ENCODE results near the gene DCLK2.

The DCLK2 gene

GRCh38 chr4:150149381-150149780, 71.1 kb downstream of the DCLK2 start:
- Histone ChIP-seq H3K27me3 (ENCODE audit: low read length) (no peaks in the 10 kb centered on the region), H3K4me2 (ENCODE audit: low read depth, low read length, poor library complexity, severe bottlenecking) (no peak overlapping the region), H3K9me2 (replicated peaks; ENCODE audit: insufficient read depth, low read length) (no peaks in the 10 kb centered on the region), H4K20me1 (ENCODE audit: low read depth, low read length) (no peaks in the 10 kb centered on the region), H3K9ac (ENCODE audit: low read length) (no peak overlapping the region), H3K9me3 (ENCODE audit: insufficient read depth, low read length) (no peaks in the 10 kb centered on the region), H3K27ac (ENCODE audit: low read depth, low read length) (no peak overlapping the region), H3K4me3 (ENCODE audit: insufficient read depth, low read length, poor library complexity, severe bottlenecking) (no peak overlapping the region), H2AFZ (ENCODE audit: low read depth, low read length, severe bottlenecking) (no peak overlapping the region), H3K36me3 (ENCODE audit: low read length) (no peaks in the 10 kb centered on the region), H3F3A (ENCODE audit: insufficient read depth) (no peaks in the 10 kb centered on the region), H3K79me2 (ENCODE audit: insufficient read depth, low read length) (no peaks in the 10 kb centered on the region)
- TF ChIP-seq CTCF (IDR thresholded peaks at IDR 0.05; ENCODE audit: insufficient read depth, low read length, poor library complexity, severe bottlenecking) = no peak
- no peak for TF ChIP-seq EZH2phosphoT487 (conservative IDR thresholded peaks at IDR 0.05; ENCODE audit: low read length)

- no peaks in the 10 kb centered on the region for H3K79me2 ChIP-seq (ENCODE audit: insufficient read depth, low read length)
These were observed 72.4 kb downstream of the DCLK2 start for GRCh38 chr4:150150629-150151062.

GRCh38 chr4:150152766-150153165, 74.5 kb downstream of the DCLK2 start:
- Histone ChIP-seq H3F3A (ENCODE audit: insufficient read depth) (no peaks in the 10 kb centered on the region), H3K9ac (ENCODE audit: low read length) (no peak overlapping the region), H3K4me3 (ENCODE audit: insufficient read depth, low read length, poor library complexity, severe bottlenecking) (no peak overlapping the region), H3K9me2 (replicated peaks; ENCODE audit: insufficient read depth, low read length) (no peaks in the 10 kb centered on the region), H3K36me3 (ENCODE audit: low read length) (no peaks in the 10 kb centered on the region), H4K20me1 (ENCODE audit: low read depth, low read length) (no peaks in the 10 kb centered on the region), H3K27ac (ENCODE audit: low read depth, low read length) (no peak overlapping the region), H3K4me2 (ENCODE audit: low read depth, low read length, poor library complexity, severe bottlenecking) (no peak overlapping the region), H2AFZ (ENCODE audit: low read depth, low read length, severe bottlenecking) (no peak overlapping the region), H3K79me2 (ENCODE audit: insufficient read depth, low read length) (no peaks in the 10 kb centered on the region), H3K27me3 (ENCODE audit: low read length) (no peaks in the 10 kb centered on the region), H3K9me3 (ENCODE audit: insufficient read depth, low read length) (no peaks in the 10 kb centered on the region)
- TF ChIP-seq EZH2phosphoT487 (conservative IDR thresholded peaks at IDR 0.05; ENCODE audit: low read length) (no peak), CTCF (IDR thresholded peaks at IDR 0.05; ENCODE audit: insufficient read depth, low read length, poor library complexity, severe bottlenecking) (no peak)

More at GRCh38 chr4:150150629-150151062, 72.4 kb downstream of the DCLK2 start:
- Histone ChIP-seq H3K4me3 (ENCODE audit: insufficient read depth, low read length, poor library complexity, severe bottlenecking) (no peak overlapping the region), H3K4me2 (ENCODE audit: low read depth, low read length, poor library complexity, severe bottlenecking) (no peak overlapping the region), H4K20me1 (ENCODE audit: low read depth, low read length) (no peaks in the 10 kb centered on the region), H3K9me3 (ENCODE audit: insufficient read depth, low read length) (no peaks in the 10 kb centered on the region), H3K36me3 (ENCODE audit: low read length) (no peaks in the 10 kb centered on the region), H3F3A (ENCODE audit: insufficient read depth) (no peaks in the 10 kb centered on the region), H2AFZ (ENCODE audit: low read depth, low read length, severe bottlenecking) (no peak overlapping the region), H3K9me2 (replicated peaks; ENCODE audit: insufficient read depth, low read length) (no peaks in the 10 kb centered on the region), H3K9ac (ENCODE audit: low read length) (no peak overlapping the region), H3K27me3 (ENCODE audit: low read length) (no peaks in the 10 kb centered on the region), H3K27ac (ENCODE audit: low read depth, low read length) (no peak overlapping the region)
- TF ChIP-seq EZH2phosphoT487 (conservative IDR thresholded peaks at IDR 0.05; ENCODE audit: low read length) = no peak
- no peak for TF ChIP-seq CTCF (IDR thresholded peaks at IDR 0.05; ENCODE audit: insufficient read depth, low read length, poor library complexity, severe bottlenecking)

Measured in SU-DHL-6 (cell line).